Jurkat, Clone E6-1 (cell line): ENCODE data around the gene HYAL4.
"Not testable (repeated sequence)": the region's sequence is repeated elsewhere in the genome, so short reads cannot be mapped to it uniquely, and the experiment has no call there.

Source experiments
- DNase-seq: peaks from one replicate; pipeline ENCODE4 v3.0.0-alpha.2; 2011; ENCODE audit warnings: low read depth, low spot score
- H3K4me3 ChIP-seq: 2 replicates; pipeline ENCODE4 v1.5.1; 2011; ENCODE audit warnings: mild to moderate bottlenecking, low read length, control low read depth, moderate library complexity

HYAL4 gene

GRCh38 chr7:123879628-123880027, 34.7 kb downstream of the HYAL4 start:
- DNase-seq = no peak
- H3K4me3 ChIP-seq = no peak overlapping the region

- no peak for DNase-seq
- H3K4me3 ChIP-seq = no peak overlapping the region
Observed at GRCh38 chr7:123881300-123881699, 36.3 kb downstream of the HYAL4 start.

- H3K4me3 ChIP-seq = no peak overlapping the region
- DNase-seq = no peak
Observed at GRCh38 chr7:123883154-123883553, 38.2 kb downstream of the HYAL4 start.

GRCh38 chr7:123888192-123888591, 43.2 kb downstream of the HYAL4 start:
- H3K4me3 ChIP-seq = no peak overlapping the region
- DNase-seq = no peak

GRCh38 chr7:123894753-123895152, 49.8 kb downstream of the HYAL4 start:
- not testable (repeated sequence) for DNase-seq, H3K4me3 ChIP-seq

- no peak for DNase-seq
- no peak overlapping the region for H3K4me3 ChIP-seq
Observed at GRCh38 chr7:123901101-123901500, 56.1 kb downstream of the HYAL4 start.

GRCh38 chr7:123905714-123906113, 60.7 kb downstream of the HYAL4 start:
- H3K4me3 ChIP-seq = no peak overlapping the region
- no peak for DNase-seq

- DNase-seq = no peak
- no peak overlapping the region for H3K4me3 ChIP-seq
Observed at GRCh38 chr7:123916240-123916724, 71.3 kb downstream of the HYAL4 start.

- H3K4me3 ChIP-seq = no peak overlapping the region
- no peak for DNase-seq
Observed at GRCh38 chr7:123917878-123918277, 72.9 kb downstream of the HYAL4 start.

- H3K4me3 ChIP-seq = no peak overlapping the region
- no peak for DNase-seq
Observed at GRCh38 chr7:123918309-123918708, 73.3 kb downstream of the HYAL4 start.

- no peak overlapping the region for H3K4me3 ChIP-seq
- no peak for DNase-seq
Observed at GRCh38 chr7:123923599-123923998, 78.6 kb downstream of the HYAL4 start.

- H3K4me3 ChIP-seq = no peak within 1 kb of the TSS
- DNase-seq = no peak
Observed at GRCh38 chr7:123924941-123925340, 80.0 kb downstream of the HYAL4 start, which contains the start of gene SPAM1. TSS of gene SPAM1 (plus strand) at chr7:123925241. CDS start at chr7:123953571, 28,330 bp downstream.
